ENCODE data around the gene OTULINL.

OTULINL gene

GRCh38 chr5:14603141-14603540 lies 21.5 kb downstream of the OTULINL start:
- FAIRE-seq = no peak

GRCh38 chr5:14607104-14607503 lies 25.5 kb downstream of the OTULINL start:
- no peak for FAIRE-seq

- FAIRE-seq = no peak
Measured at GRCh38 chr5:14608169-14608568, 26.6 kb downstream of the OTULINL start.

DNA sequence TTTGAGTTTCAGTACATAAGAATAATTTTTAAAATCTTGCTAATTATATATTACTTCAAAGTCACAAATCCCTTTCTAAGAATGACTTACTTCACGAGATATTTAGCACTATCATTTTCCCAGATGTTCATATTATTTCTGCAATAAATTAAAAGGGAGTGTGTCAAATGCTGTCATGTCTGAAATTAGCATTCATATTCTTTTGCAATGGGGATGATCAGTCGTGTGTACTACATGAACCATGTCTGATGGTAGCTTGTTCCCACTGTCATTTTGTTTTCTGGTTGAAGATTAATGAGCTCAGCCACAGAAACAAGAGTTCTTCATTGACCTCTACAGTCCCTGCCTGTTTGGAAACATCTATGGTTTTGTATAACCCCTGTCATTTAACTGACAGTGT lies 30.1 kb downstream of the OTULINL start:
- no peak for FAIRE-seq

- no peak for FAIRE-seq
Measured at GRCh38 chr5:14614490-14614889, 32.9 kb downstream of the OTULINL start.

- FAIRE-seq = no peak
Measured at GRCh38 chr5:14615365-14615764, 33.8 kb downstream of the OTULINL start.

- no peak for FAIRE-seq
Measured at GRCh38 chr5:14617441-14617840, 35.8 kb downstream of the OTULINL start.

GRCh38 chr5:14627270-14627669 lies 45.7 kb downstream of the OTULINL start:
- FAIRE-seq = no peak

GRCh38 chr5:14628346-14628745 lies 46.8 kb downstream of the OTULINL start:
- FAIRE-seq = peak; percentile 60

- FAIRE-seq = no peak
Measured at GRCh38 chr5:14630671-14631070, 49.1 kb downstream of the OTULINL start.

- no peak for FAIRE-seq
Measured at GRCh38 chr5:14635656-14636055, 54.1 kb downstream of the OTULINL start.

DNA sequence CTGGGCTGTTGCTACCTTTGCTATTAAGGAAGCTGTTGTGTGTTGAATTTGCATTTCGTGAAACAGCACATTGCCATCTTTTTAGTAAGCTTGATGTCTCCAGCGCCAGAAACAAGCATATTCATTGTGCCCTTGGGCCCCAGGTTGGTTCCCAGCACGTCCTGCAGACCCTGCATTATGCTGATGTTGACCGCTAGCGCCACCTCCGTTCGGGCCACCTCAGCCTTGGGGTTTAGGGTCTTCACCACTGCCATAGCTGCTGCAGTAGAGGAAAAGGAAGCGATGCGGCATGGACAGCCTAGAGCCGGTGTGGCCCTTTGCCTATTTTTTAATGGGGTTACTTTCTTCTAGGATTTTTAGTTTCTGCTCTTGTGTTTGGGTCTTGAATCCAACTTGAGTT lies 59.2 kb downstream of the OTULINL start:
- FAIRE-seq = no peak

DNA sequence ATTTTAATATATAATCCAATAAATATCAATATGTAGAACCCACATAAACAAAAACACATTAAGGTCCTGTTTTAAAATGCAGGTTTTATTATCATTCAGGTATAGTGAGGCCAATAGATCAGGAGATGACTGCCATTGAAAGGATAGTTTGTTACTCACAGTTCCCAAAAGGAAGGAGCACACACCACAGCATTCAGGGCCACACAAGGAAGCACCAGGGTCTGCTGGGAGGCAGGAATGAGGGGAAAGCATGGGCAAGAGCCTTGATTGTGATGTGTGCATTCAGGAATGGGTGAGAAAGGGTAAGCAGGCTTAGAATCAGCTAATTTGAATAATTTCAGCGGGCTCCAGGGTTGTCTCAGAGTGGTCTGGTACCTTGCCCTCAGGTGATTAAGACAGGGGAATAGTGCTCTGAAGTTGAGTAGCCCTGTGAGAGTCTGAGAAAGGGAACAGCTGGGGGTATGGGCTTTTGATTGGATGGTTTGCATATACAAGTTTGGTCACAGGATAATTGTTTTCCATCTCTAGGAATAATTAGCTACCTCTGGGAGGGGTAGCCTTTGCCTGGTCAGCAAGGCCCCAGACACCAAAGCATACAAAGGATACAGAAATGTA lies 63.1 kb downstream of the OTULINL start:
- FAIRE-seq = no peak

- FAIRE-seq = no peak
Measured at GRCh38 chr5:14650052-14650451, 68.5 kb downstream of the OTULINL start.

- FAIRE-seq = no peak
Measured at GRCh38 chr5:14655146-14655741, 73.7 kb downstream of the OTULINL start.

- FAIRE-seq = no peak
Measured at GRCh38 chr5:14656898-14657297, 75.3 kb downstream of the OTULINL start.

- no peak for FAIRE-seq
Measured at GRCh38 chr5:14659821-14660607, 78.4 kb downstream of the OTULINL start.

DNA sequence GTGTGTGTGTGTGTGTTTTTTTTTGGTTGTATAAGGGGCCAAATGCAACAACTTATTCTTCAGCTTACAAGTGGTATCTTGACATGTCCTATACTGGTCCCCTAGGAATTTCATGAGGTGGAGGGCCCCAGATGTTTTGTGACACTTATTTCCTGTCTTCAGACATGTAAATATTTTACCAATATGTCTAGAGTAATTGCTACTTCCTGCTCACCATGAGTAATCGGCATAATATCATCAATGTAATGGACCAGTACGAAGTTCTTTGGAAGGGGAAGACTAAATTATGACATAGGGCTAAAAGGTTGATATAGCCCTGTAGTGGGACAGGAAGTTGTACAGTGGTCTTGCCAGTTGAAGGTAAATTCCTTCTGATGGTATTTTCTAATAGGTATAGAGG lies 79.2 kb downstream of the OTULINL start:
- no peak for FAIRE-seq
